ENCODE results near the gene TTLL9.

Gene TTLL9

DNA sequence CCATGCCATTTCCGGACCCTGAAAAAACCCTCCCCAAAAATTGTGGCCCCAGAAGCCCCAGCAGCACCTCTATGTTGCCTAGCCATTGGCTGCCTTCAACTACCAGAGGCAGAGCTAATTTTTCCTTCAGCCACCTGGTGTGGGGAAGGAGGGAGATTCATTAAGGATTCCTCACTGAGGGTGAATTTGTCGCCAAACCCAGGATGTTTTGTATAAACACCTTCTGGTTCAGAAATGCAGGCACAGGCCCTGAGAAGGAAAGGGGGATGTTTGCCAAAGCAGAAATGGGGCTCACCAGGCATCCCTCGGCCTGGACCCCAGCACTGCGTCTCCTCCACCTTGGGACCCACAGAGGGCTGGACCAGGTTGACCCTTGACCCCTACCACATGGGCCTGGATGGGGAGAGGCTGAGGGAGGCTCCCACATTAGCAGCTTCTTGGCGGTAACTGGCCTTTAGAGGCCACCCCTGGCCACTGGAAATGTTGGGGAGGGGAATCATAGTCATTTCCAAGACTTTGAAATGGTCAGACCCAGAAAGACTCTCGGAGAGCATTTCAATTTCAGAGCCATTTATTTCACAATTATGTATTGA, 83.2 kb downstream of the TTLL9 start:
- peaks cover 4% of the 10 kb centered on the region for H3K36me3 Mint-ChIP-seq
- H3K27me3 Mint-ChIP-seq: peaks cover 1% of the 10 kb centered on the region
- peaks cover 32% of the 10 kb centered on the region for H3K4me1 Mint-ChIP-seq
- no peaks in the 10 kb centered on the region for H3K9me3 Mint-ChIP-seq
- no peak overlapping the region for H3K4me3 Mint-ChIP-seq
- no peak overlapping the region for H3K27ac Mint-ChIP-seq

DNA sequence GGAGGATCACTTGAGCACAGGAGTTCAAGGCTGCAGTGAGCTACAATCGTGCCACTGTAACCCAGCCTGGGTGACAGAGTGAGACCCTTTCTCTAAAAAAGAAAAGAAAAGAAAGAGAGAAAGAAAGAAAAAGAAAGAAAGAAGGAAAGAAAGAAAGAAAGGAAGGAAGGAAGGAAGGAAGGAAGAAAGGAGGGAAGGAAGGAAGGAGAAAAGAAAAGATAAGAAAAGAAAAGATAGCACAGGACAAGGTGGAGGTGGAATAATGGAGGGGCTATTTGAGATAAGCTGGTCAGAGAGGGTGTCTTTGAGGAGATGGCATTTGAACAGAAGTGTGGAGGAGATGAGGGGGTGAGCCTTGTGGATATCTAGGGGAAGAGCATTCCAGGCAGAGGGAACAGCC, 84.1 kb downstream of the TTLL9 start:
- no peak overlapping the region for H3K4me3 Mint-ChIP-seq
- no peaks in the 10 kb centered on the region for H3K36me3 Mint-ChIP-seq
- H3K27ac Mint-ChIP-seq: no peak overlapping the region
- H3K27me3 Mint-ChIP-seq: peaks cover 6% of the 10 kb centered on the region
- H3K9me3 Mint-ChIP-seq: no peaks in the 10 kb centered on the region
- peaks cover 25% of the 10 kb centered on the region for H3K4me1 Mint-ChIP-seq

DNA sequence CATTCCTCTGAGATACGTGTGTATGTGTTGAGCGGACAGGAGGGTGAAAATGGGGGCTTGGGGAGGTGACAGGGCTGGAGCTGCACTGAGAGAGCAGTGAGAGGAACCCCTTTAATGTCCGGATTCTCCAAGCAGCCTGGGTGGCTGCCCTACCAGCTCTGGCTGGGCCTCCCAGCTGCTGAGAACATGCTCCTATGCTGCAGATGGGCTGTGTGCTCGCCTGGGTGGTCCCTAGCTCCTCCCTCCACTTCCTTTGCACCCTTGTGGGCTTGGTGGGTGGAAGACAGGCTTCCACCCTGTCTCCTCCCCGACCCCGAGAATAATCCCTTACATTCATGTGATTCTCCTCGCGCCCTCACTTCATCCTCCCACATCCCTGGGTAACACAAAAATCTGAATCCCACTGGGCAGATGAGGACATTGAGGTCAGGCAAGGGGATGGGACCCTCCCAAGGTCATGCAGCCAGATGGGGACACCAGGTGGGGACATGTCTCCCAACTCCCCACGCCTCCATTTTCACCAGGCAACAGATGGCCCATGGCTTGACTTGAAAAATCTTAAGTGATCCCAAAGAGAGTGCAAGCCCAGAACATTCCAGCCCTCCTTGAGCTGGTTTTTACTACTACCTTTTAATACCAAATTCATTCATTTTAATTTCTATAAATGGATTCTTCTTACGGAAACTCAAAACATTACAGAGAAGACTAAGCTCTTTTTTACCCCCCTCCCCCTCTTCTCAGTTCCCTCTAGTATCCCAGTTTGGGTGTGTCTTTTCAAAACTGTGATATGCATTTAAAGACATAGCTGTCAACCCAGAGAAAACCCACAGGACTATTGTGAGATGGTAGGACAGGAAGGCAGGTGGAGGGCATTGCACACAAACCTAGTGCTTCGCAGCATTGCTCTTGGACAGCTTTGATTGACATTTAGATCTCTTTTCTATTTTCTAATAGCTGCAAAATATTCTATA, 86.4 kb downstream of the TTLL9 start:
- H3K4me3 Mint-ChIP-seq: no peak overlapping the region
- no peak overlapping the region for H3K27ac Mint-ChIP-seq
- H3K27me3 Mint-ChIP-seq: peaks cover 8% of the 10 kb centered on the region
- H3K36me3 Mint-ChIP-seq: no peaks in the 10 kb centered on the region
- no peaks in the 10 kb centered on the region for H3K9me3 Mint-ChIP-seq
- H3K4me1 Mint-ChIP-seq: peaks cover 4% of the 10 kb centered on the region

- H3K4me1 Mint-ChIP-seq: peaks cover 5% of the 10 kb centered on the region
- H3K9me3 Mint-ChIP-seq: no peaks in the 10 kb centered on the region
- H3K27me3 Mint-ChIP-seq: peaks cover 40% of the 10 kb centered on the region
- no peak overlapping the region for H3K4me3 Mint-ChIP-seq
- no peak overlapping the region for H3K27ac Mint-ChIP-seq
- no peaks in the 10 kb centered on the region for H3K36me3 Mint-ChIP-seq
Observed at GRCh38 chr20:31962761-31963160, 92.3 kb downstream of the TTLL9 start.

GRCh38 chr20:31963889-31964288, 93.5 kb downstream of the TTLL9 start:
- peaks cover 2% of the 10 kb centered on the region for H3K36me3 Mint-ChIP-seq
- H3K4me3 Mint-ChIP-seq: no peak overlapping the region
- H3K9me3 Mint-ChIP-seq: no peaks in the 10 kb centered on the region
- H3K27ac Mint-ChIP-seq: no peak overlapping the region
- H3K27me3 Mint-ChIP-seq: peaks cover 40% of the 10 kb centered on the region
- peaks cover 9% of the 10 kb centered on the region for H3K4me1 Mint-ChIP-seq

DNA sequence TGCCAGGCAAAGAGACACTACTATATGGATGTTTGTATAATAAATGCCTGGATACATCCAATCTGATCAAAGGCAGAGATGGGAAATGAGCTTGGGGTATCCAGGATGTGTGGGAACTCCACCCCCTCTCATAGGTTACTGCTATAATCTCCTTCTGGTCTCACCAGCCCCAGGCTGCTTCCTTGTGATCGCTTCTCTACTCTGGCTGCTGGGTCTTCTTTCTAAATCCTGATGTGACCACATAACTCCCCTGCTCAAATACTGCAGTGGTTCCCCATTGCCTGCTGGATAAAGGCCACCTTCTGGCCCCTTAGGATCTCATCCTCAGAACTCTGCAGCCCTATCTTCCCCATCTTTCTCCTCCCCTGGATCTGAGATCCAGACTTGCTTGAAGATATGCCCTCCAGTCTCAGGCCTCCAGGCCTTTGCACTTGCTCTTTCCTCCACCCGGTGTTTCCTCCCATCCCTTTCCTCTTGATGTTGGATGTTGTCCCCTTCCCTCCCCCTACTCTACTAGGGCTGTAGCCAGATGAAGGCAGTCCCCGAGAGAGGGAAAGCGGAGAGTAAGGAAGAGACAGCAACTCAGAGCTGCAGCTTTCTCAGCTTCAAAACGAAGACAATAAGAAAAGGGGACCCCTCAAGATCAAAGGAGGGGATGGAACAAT, 96.7 kb downstream of the TTLL9 start:
- Mint-ChIP-seq H3K27ac (no peak overlapping the region), H3K27me3 (peaks cover 48% of the 10 kb centered on the region), H3K4me3 (peak overlapping the region; percentile 31), H3K9me3 (no peaks in the 10 kb centered on the region), H3K36me3 (peaks cover 2% of the 10 kb centered on the region), H3K4me1 (peaks cover 9% of the 10 kb centered on the region)

- H3K9me3 Mint-ChIP-seq: no peaks in the 10 kb centered on the region
- H3K27ac Mint-ChIP-seq: peak within 1 kb of the TSS; percentile 65
- peaks cover 2% of the 10 kb centered on the region for H3K36me3 Mint-ChIP-seq
- H3K4me3 Mint-ChIP-seq: peak within 1 kb of the TSS; percentile 89
- peaks cover 45% of the 10 kb centered on the region for H3K27me3 Mint-ChIP-seq
- peaks cover 9% of the 10 kb centered on the region for H3K4me1 Mint-ChIP-seq
Observed at GRCh38 chr20:31967830-31968249, 97.4 kb downstream of the TTLL9 start, which contains the start of gene XKR7. Gene XKR7, plus strand, starts transcription at chr20:31968151. Its CDS starts 25 bp downstream, at chr20:31968176.

DNA sequence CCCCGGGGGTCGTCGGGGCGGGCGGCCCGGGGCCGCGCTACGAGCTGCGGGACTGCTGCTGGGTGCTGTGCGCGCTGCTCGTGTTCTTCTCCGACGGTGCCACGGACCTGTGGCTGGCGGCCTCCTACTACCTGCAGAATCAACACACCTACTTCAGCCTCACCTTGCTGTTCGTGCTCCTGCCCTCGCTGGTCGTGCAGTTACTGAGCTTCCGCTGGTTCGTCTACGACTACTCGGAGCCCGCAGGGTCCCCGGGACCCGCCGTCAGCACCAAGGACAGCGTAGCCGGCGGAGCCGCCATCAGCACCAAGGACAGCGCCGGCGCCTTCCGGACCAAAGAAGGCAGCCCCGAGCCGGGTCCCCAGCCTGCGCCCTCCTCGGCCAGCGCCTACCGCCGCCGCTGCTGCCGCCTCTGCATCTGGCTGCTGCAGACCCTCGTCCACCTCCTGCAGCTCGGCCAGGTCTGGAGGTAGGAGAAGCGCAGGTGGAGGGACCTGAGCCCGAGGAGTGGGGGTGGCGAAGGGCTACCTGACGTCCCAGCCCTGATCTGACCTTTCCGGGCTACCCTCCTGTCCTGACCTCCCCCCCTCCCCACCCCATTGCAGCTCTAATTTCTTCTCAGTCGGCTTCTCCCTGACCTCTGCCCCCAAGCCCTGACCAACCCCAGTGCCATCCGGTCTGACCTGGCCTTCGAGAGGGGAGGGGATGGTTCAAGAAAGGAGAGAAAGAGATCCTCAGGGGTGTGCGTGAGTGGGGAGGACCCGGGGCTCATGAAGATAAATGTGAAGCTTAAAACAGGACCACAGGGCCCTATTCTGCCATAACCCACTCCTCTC, 98.1 kb downstream of the TTLL9 start:
- Mint-ChIP-seq H3K27ac (peak overlapping the region; percentile 65), H3K4me1 (peaks cover 9% of the 10 kb centered on the region), H3K27me3 (peaks cover 45% of the 10 kb centered on the region), H3K4me3 (peak overlapping the region; percentile 89), H3K9me3 (no peaks in the 10 kb centered on the region), H3K36me3 (peaks cover 2% of the 10 kb centered on the region)

DNA sequence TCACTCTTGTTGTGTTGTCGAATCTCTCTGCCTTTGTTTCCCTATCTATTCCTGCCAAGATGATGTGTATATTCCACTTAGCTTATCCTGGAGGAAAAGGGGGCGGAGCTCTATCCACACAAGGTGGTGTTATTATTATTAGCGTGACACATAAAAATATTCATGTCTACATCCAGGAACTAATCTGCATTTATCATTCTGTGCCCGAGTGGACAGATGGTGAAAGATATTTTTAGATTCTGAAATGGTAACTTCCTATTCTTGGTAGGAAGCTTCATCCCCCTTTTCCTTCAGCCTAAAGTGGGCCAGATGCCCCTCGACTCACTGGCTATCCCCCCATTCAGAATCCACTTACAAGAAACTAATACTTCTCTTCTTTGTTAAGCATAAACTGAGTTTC, 99.6 kb downstream of the TTLL9 start:
- no peaks in the 10 kb centered on the region for H3K9me3 Mint-ChIP-seq
- H3K4me1 Mint-ChIP-seq: peaks cover 9% of the 10 kb centered on the region
- H3K27ac Mint-ChIP-seq: no peak overlapping the region
- peaks cover 2% of the 10 kb centered on the region for H3K36me3 Mint-ChIP-seq
- peaks cover 39% of the 10 kb centered on the region for H3K27me3 Mint-ChIP-seq
- H3K4me3 Mint-ChIP-seq: no peak overlapping the region

GRCh38 chr20:31972471-31973021, 102.1 kb downstream of the TTLL9 start:
- H3K4me1 Mint-ChIP-seq: peaks cover 5% of the 10 kb centered on the region
- H3K4me3 Mint-ChIP-seq: no peak overlapping the region
- H3K27me3 Mint-ChIP-seq: peaks cover 25% of the 10 kb centered on the region
- H3K36me3 Mint-ChIP-seq: peaks cover 2% of the 10 kb centered on the region
- H3K27ac Mint-ChIP-seq: no peak overlapping the region
- H3K9me3 Mint-ChIP-seq: no peaks in the 10 kb centered on the region

DNA sequence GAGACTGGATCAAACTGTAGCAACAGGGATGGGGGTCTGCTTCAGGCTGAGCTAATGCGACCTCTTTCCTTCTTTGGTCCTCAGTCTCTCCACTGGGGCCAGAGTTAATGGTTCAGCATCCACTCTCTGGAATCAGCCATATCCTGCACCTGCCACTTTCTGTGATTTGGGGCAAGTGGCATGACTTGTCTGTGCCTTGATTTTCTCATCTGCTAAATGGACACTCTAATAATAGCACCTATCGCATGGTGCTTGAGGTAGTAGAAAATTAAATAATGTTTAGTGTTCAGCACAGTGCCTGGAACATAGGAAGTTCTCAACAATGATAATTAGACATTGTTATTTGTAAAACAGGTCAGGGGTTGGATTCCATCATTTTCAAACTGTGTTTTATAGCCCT, 103.9 kb downstream of the TTLL9 start:
- Mint-ChIP-seq H3K36me3 (no peaks in the 10 kb centered on the region), H3K27me3 (peaks cover 23% of the 10 kb centered on the region), H3K4me3 (no peak overlapping the region), H3K4me1 (no peaks in the 10 kb centered on the region), H3K9me3 (no peaks in the 10 kb centered on the region), H3K27ac (no peak overlapping the region)

GRCh38 chr20:31974951-31975487, 104.6 kb downstream of the TTLL9 start:
- peaks cover 18% of the 10 kb centered on the region for H3K27me3 Mint-ChIP-seq
- no peaks in the 10 kb centered on the region for H3K36me3 Mint-ChIP-seq
- H3K4me1 Mint-ChIP-seq: no peaks in the 10 kb centered on the region
- H3K27ac Mint-ChIP-seq: no peak overlapping the region
- H3K9me3 Mint-ChIP-seq: no peaks in the 10 kb centered on the region
- H3K4me3 Mint-ChIP-seq: no peak overlapping the region

DNA sequence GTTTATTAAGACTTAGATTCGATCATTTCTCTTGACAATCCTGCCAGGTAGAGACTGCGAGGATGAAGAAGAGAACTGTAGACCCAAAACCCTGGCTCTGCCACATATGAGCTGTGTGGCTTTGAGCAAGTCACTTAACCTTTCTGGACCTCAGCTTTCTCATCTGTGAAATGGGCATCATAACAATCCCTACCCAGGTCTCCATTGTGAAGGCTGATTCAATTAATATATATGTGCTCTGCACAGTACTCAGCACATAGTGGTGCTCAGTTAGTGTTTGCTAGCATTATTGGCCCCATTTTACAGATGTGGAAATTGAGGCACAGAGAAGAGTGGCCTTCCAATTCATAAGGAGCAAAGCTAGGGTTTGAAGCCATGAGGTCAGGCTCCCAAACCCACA, 105.4 kb downstream of the TTLL9 start:
- Mint-ChIP-seq H3K36me3 (no peaks in the 10 kb centered on the region), H3K27me3 (peaks cover 13% of the 10 kb centered on the region), H3K4me1 (no peaks in the 10 kb centered on the region), H3K27ac (no peak overlapping the region), H3K4me3 (no peak overlapping the region), H3K9me3 (no peaks in the 10 kb centered on the region)

DNA sequence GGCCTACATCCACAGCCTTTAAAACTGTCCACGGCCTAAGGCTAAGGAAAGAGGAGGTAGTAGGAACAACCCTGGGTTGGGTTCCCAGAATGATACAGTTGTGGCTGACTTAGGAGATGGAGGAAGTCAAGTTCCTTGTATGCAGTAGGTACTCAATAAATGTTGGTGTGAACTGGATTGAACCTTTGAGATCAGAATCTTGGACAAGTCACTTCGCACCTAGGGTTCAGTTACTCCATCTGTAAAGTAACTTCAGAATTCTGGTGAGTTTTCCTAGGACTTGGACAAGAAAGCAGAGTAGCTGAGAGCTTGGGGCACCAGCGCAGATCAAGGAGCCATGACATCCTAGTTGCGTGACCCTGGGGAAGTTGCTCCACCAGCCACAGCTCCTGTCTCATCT, 106.6 kb downstream of the TTLL9 start:
- Mint-ChIP-seq H3K27me3 (peaks cover 9% of the 10 kb centered on the region), H3K4me1 (no peaks in the 10 kb centered on the region)

More for the DNA sequence above, 106.6 kb downstream of the TTLL9 start:
- Mint-ChIP-seq H3K27ac (no peak overlapping the region), H3K36me3 (no peaks in the 10 kb centered on the region), H3K9me3 (no peaks in the 10 kb centered on the region), H3K4me3 (no peak overlapping the region)

Measured in activated naive CD4-positive, alpha-beta T cell treated with anti-CD3 and anti-CD28 coated beads, Interleukin-2, amount 50 U/mL, for 24 hours (primary cell).